ENCODE measurements around the gene PTPRN. TPM values are rescaled to one million over a fixed set of nuclear protein-coding genes. Genes with fewer than 3 reads are reported as not detected.

The PTPRN gene
- total and polyA plus RNA-seq, 4 donors, result 0.11 to 2.6 (median 0.22) TPM

DNA sequence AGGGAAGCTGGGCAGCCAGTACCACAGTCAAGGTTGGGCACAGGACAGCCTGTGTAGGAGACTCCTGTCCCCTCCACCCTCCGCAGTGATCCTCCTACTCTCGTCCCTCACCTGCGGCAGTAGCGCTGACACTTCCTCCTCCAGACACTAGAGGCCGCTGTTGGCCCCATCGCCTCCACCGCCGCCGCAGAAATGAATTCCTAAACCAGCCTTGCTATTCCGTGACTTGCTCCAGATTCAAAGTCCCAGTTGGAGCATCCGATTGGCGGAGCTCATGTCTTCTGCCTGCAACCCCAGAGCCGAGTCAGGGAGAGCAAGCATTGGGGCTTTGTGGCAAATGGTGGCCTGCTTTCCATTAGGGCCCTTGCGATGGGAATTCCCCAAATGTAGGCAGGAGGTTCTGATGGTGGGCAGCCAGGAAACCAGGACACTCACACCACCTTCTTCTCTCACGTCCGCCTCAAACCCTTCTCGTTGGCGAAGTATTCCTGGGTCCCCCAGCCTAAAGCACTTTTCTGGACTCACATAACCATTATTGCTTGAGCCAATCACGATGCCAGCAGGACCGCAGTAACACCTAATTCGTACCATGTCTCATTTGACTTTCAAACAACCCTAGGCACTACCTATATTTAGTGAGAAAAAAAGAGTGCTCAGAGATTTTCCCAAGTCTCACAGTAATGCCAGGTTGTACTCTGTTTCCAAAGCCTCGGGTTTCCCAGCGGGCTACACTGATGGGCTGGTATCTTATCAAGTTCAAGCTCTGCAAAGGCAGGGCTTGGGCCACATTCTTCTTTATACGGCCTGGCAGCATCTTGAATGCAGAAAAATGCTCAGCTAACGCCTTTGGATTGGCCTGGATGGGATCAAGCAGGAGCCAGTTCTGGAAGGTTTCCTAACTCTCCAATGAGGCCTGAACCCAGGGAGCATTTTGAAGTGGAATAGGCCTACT, 31.2 kb downstream of the PTPRN start:
- peak overlapping the region in 1 of 2 donors; percentile 86 for H3K9ac ChIP-seq (ENCODE audit: insufficient read depth in 1 of 2, low read length in 2 of 2)
- no peaks in the 10 kb centered on the region for H3K9me3 ChIP-seq (ENCODE audit: control insufficient read depth in 4 of 4, insufficient read depth in 3 of 4, low read length in 3 of 4)
- H3K4me3 ChIP-seq, result no peak overlapping the region
- DNase-seq (peak; percentile 79 to 86 (median 84)), ATAC-seq (ENCODE audit: insufficient read depth, low FRiP score) (peak; percentile 29)
- H3K4me1 ChIP-seq (ENCODE audit: control insufficient read depth in 5 of 5, insufficient read depth in 5 of 5, low read length in 5 of 5), result peaks cover 8 to 20% (median 10%) of the 10 kb centered on the region in 5 donors
- WGBS, 2 donors, result 26% methylated on average over 25 of the region's 25 CpGs
- H3K27ac ChIP-seq (ENCODE audit: low read depth in 1 of 2, low read length in 1 of 2), result peak overlapping the region; percentile 86 to 89
- H3K36me3 ChIP-seq (ENCODE audit: control insufficient read depth in 4 of 4, insufficient read depth in 4 of 4, low read length in 4 of 4), result peaks cover 0 to 18% (median 15%) of the 10 kb centered on the region in 4 donors
- TF ChIP-seq, protein P1, sequence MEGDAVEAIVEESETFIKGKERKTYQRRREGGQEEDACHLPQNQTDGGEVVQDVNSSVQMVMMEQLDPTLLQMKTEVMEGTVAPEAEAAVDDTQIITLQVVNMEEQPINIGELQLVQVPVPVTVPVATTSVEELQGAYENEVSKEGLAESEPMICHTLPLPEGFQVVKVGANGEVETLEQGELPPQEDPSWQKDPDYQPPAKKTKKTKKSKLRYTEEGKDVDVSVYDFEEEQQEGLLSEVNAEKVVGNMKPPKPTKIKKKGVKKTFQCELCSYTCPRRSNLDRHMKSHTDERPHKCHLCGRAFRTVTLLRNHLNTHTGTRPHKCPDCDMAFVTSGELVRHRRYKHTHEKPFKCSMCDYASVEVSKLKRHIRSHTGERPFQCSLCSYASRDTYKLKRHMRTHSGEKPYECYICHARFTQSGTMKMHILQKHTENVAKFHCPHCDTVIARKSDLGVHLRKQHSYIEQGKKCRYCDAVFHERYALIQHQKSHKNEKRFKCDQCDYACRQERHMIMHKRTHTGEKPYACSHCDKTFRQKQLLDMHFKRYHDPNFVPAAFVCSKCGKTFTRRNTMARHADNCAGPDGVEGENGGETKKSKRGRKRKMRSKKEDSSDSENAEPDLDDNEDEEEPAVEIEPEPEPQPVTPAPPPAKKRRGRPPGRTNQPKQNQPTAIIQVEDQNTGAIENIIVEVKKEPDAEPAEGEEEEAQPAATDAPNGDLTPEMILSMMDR (IDR thresholded peaks at IDR 0.05; ENCODE audit: control extremely low read depth, extremely low read depth), result peak; percentile 91
- H3K27me3 ChIP-seq (ENCODE audit: control insufficient read depth in 3 of 3, insufficient read depth in 3 of 3, low read length in 2 of 3), result no peaks in the 10 kb centered on the region

DNA sequence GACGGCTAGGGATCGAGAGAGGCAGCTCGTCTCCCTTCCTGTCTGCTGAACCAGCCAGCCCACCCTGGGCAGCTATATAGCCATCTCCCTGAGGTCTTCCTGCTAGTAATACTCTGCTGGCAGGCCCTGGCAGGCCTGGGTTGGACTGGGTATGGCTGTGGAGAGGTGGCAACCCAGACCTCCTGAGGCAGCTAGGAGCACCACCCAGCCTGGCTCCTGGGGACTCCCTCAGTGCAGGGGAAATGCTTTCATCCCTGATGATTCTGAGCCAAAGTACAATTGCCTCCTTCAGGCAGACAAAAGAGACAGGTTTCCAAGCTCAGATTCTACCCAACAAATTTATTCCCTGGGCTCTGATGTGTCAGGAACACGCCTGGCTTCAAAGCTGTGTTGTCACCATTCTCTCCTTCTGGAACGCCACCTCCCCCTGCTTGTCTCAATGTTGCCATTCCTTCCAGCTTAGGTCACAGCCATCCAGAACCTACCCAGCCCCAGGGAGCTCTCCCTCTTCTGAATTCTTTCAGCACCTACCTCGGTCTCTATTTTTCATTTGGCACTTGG, 34.8 kb downstream of the PTPRN start:
- TF ChIP-seq, protein P1 (IDR thresholded peaks at IDR 0.05; ENCODE audit: control extremely low read depth, extremely low read depth), result no peak
- peaks cover 0 to 2% (median 0%) of the 10 kb centered on the region in 4 donors for H3K9me3 ChIP-seq (ENCODE audit: control insufficient read depth in 4 of 4, insufficient read depth in 3 of 4, low read length in 3 of 4)
- H3K9ac ChIP-seq (ENCODE audit: insufficient read depth in 1 of 2, low read length in 2 of 2), result peak overlapping the region in 1 of 2 donors; percentile 23
- DNase-seq (peak; percentile 51 to 72 (median 65)), ATAC-seq (ENCODE audit: insufficient read depth, low FRiP score) (no peak)
- peak overlapping the region; percentile 79 to 84 for H3K27ac ChIP-seq (ENCODE audit: low read depth in 1 of 2, low read length in 1 of 2)
- no peaks in the 10 kb centered on the region for H3K27me3 ChIP-seq (ENCODE audit: control insufficient read depth in 3 of 3, insufficient read depth in 3 of 3, low read length in 2 of 3)
- 44 to 70% methylated on average over 6 of the region's 6 CpGs for WGBS, 2 donors
- no peaks in the 10 kb centered on the region for H3K36me3 ChIP-seq (ENCODE audit: control insufficient read depth in 4 of 4, insufficient read depth in 4 of 4, low read length in 4 of 4)
- H3K4me3 ChIP-seq, result no peak overlapping the region
- peaks cover 5 to 12% (median 9%) of the 10 kb centered on the region in 5 donors for H3K4me1 ChIP-seq (ENCODE audit: control insufficient read depth in 5 of 5, insufficient read depth in 5 of 5, low read length in 5 of 5)

DNA sequence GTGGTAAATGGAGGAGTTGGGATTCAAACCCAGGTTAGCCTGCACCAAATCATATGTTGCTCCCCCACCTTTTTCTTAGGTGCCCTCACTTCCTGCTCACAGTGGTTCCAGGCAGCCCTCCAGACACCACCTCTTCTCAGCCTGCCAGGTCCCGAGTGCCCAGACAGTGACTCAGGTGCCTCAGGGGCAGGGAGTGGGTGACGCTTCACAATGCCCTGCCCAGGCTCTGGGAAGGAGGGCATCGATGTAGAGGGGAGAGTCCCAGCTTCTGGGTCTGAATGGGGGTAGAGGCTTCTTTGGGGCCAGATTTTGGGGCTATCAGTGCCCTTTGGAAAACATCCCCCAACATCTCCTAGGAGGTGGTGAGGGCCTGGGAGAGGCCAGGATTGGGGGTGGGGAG, 35.3 kb downstream of the PTPRN start:
- no peak overlapping the region for H3K9ac ChIP-seq (ENCODE audit: insufficient read depth in 1 of 2, low read length in 2 of 2)
- ATAC-seq (ENCODE audit: insufficient read depth, low FRiP score) (peak; percentile 17), DNase-seq (no peak)
- TF ChIP-seq, protein P1 (IDR thresholded peaks at IDR 0.05; ENCODE audit: control extremely low read depth, extremely low read depth), result no peak
- no peaks in the 10 kb centered on the region for H3K36me3 ChIP-seq (ENCODE audit: control insufficient read depth in 4 of 4, insufficient read depth in 4 of 4, low read length in 4 of 4)
- peaks cover 0 to 2% (median 0%) of the 10 kb centered on the region in 4 donors for H3K9me3 ChIP-seq (ENCODE audit: control insufficient read depth in 4 of 4, insufficient read depth in 3 of 4, low read length in 3 of 4)
- H3K27me3 ChIP-seq (ENCODE audit: control insufficient read depth in 3 of 3, insufficient read depth in 3 of 3, low read length in 2 of 3), result no peaks in the 10 kb centered on the region
- WGBS, 2 donors, result 69 to 88% methylated on average over 3 of the region's 3 CpGs
- H3K4me1 ChIP-seq (ENCODE audit: control insufficient read depth in 5 of 5, insufficient read depth in 5 of 5, low read length in 5 of 5), result peaks cover 5 to 12% (median 9%) of the 10 kb centered on the region in 5 donors
- H3K4me3 ChIP-seq, result no peak overlapping the region
- peak overlapping the region; percentile 79 to 84 for H3K27ac ChIP-seq (ENCODE audit: low read depth in 1 of 2, low read length in 1 of 2)
